GM18868 (cell line): Measurements from ENCODE around the gene MRPL46.
"Not testable (repeated sequence)": the region's sequence is repeated elsewhere in the genome, so short reads cannot be mapped to it uniquely, and the experiment has no call there.

Experiments
- ATAC-seq: cut with Tn5 transposase; IDR thresholded peaks from one replicate; pipeline ENCODE4 v1.9.1; 2021; ENCODE audit warnings: mild to moderate bottlenecking, moderate library complexity; ENCODE audit not compliant: unreplicated experiment

The MRPL46 gene

GRCh38 chr15:88480981-88481380 lies 13.8 kb upstream of the MRPL46 start:
- no peak for ATAC-seq

GRCh38 chr15:88479169-88479568 lies 12.0 kb upstream of the MRPL46 start:
- no peak for ATAC-seq

GRCh38 chr15:88477904-88478303 lies 10.7 kb upstream of the MRPL46 start:
- ATAC-seq: no peak

GRCh38 chr15:88477126-88477525 lies 9.9 kb upstream of the MRPL46 start:
- no peak for ATAC-seq

GRCh38 chr15:88476635-88477060 lies 9.5 kb upstream of the MRPL46 start:
- peak; percentile 53 for ATAC-seq

GRCh38 chr15:88473661-88474293 lies 6.6 kb upstream of the MRPL46 start:
- ATAC-seq: not testable (repeated sequence)

GRCh38 chr15:88472225-88472624 lies 5.0 kb upstream of the MRPL46 start:
- peak; percentile 49 for ATAC-seq

- ATAC-seq: no peak
Observed at GRCh38 chr15:88470625-88471372, 3.6 kb upstream of the MRPL46 start.

GRCh38 chr15:88469321-88469720 lies 2.1 kb upstream of the MRPL46 start:
- ATAC-seq: no peak

- ATAC-seq: not testable (repeated sequence)
Observed at GRCh38 chr15:88468721-88469120, 1.5 kb upstream of the MRPL46 start.

- ATAC-seq: no peak
Observed at GRCh38 chr15:88467935-88468528, 844 bp upstream of the MRPL46 start.

- ATAC-seq: no peak
Observed at GRCh38 chr15:88465633-88466224, 1.5 kb downstream of the MRPL46 start.

- ATAC-seq: no peak
Observed at GRCh38 chr15:88463870-88464532, 3.2 kb downstream of the MRPL46 start.

GRCh38 chr15:88456733-88457132 lies 10.5 kb downstream of the MRPL46 start:
- no peak for ATAC-seq

- peak; percentile 97 for ATAC-seq
Observed at GRCh38 chr15:88454867-88455810, 12.0 kb downstream of the MRPL46 start.

- ATAC-seq: no peak
Observed at GRCh38 chr15:88454236-88454635, 13.0 kb downstream of the MRPL46 start.

GRCh38 chr15:88453651-88454050 lies 13.5 kb downstream of the MRPL46 start:
- ATAC-seq: no peak

- no peak for ATAC-seq
Observed at GRCh38 chr15:88450125-88450798, 16.9 kb downstream of the MRPL46 start.

- ATAC-seq: no peak
Observed at GRCh38 chr15:88449581-88449980, 17.6 kb downstream of the MRPL46 start.
